Neural cell (in vitro differentiated cells): ENCODE measurements around the gene GPS1. TPM values are rescaled to one million over a fixed set of nuclear protein-coding genes. Genes with fewer than 3 reads are reported as not detected.

Experiments used
- H2AFZ ChIP-seq: fragments of 200-600, 300-800 bp; sonication (generic), shearing (Covaris generic); 2 replicates; pipeline ENCODE4 v1.6.0; 2014; ENCODE audit warnings: low read depth, mild to moderate bottlenecking, antibody characterized with exemption, low read length, moderate library complexity
- H3F3A ChIP-seq: fragments of 200-600 bp; shearing (Covaris generic); 2 replicates; pipeline ENCODE4 v1.6.1; 2016; ENCODE audit warnings: mild to moderate bottlenecking, moderate library complexity, mixed read lengths, antibody characterized with exemption, low read length; ENCODE audit not compliant: insufficient read depth, poor library complexity, severe bottlenecking
- H3K27ac ChIP-seq: fragments of 200-600, 300-800 bp; sonication (generic), shearing (Covaris generic); 2 replicates; pipeline ENCODE4 v1.5.1; 2014; ENCODE audit warnings: mild to moderate bottlenecking, low read length, moderate library complexity
- H3K27me3 ChIP-seq: fragments of 300-800, 200-600 bp; sonication (generic), shearing (Covaris generic); 2 replicates; pipeline ENCODE4 v1.6.0; 2014; ENCODE audit warnings: mild to moderate bottlenecking, low read depth, low read length, moderate library complexity; ENCODE audit not compliant: insufficient read depth
- H3K36me3 ChIP-seq: fragments of 300-800, 200-600 bp; sonication (generic), shearing (Covaris generic); 2 replicates; pipeline ENCODE4 v1.5.1; 2014; ENCODE audit warnings: mild to moderate bottlenecking, antibody characterized with exemption, low read length, moderate library complexity; ENCODE audit not compliant: insufficient read depth
- H3K4me2 ChIP-seq: fragments of 300-800, 200-600 bp; sonication (generic), shearing (Covaris generic); 2 replicates; pipeline ENCODE4 v1.6.0; 2014; ENCODE audit warnings: mild to moderate bottlenecking, low read length
- H3K4me3 ChIP-seq: fragments of 300-800, 200-600 bp; sonication (generic), shearing (Covaris generic); 2 replicates; pipeline ENCODE4 v1.5.1; 2014; ENCODE audit warnings: mild to moderate bottlenecking, low read length, moderate library complexity
- H3K79me2 ChIP-seq: fragments of 200-600 bp; shearing (Covaris generic); replicated peaks from 2 replicates; pipeline ENCODE4 v1.6.0; 2014; ENCODE audit warnings: mild to moderate bottlenecking, low read length, moderate library complexity; ENCODE audit not compliant: insufficient read depth
- H3K9ac ChIP-seq: fragments of 300-800, 200-600 bp; sonication (generic), shearing (Covaris generic); 2 replicates; pipeline ENCODE4 v1.6.1; 2016; ENCODE audit warnings: mild to moderate bottlenecking, low read length, mixed read lengths
- H3K9me2 ChIP-seq: fragments of 200-600 bp; shearing (Covaris generic); 2 replicates; pipeline ENCODE4 v1.6.1; 2016; ENCODE audit warnings: mild to moderate bottlenecking, low read length, mixed read lengths; ENCODE audit not compliant: insufficient read depth
- H3K9me3 ChIP-seq: fragments of 200-600, 300-800 bp; sonication (generic), shearing (Covaris generic); 2 replicates; pipeline ENCODE4 v1.6.1; 2016; ENCODE audit warnings: mild to moderate bottlenecking, mixed run types, low read length, moderate library complexity, mixed read lengths
- H4K20me1 ChIP-seq: fragments of 200-600 bp; shearing (Covaris generic); 2 replicates; pipeline ENCODE4 v1.6.1; 2016; ENCODE audit warnings: mild to moderate bottlenecking, mixed run types; ENCODE audit not compliant: insufficient read depth
- EP300 ChIP-seq: fragments of 450-650 bp; conservative IDR thresholded peaks from 2 replicates; pipeline ENCODE4 v1.6.1; 2014; ENCODE audit warnings: antibody characterized with exemption, mild to moderate bottlenecking, moderate library complexity; ENCODE audit not compliant: poor library complexity, severe bottlenecking
- EZH2 ChIP-seq: fragments of 200-600, 300-800 bp; shearing (Covaris generic), sonication (generic); IDR thresholded peaks from 2 replicates; pipeline ENCODE4 v1.6.1; 2014; ENCODE audit warnings: antibody characterized with exemption, low read length, borderline replicate concordance, mild to moderate bottlenecking; ENCODE audit not compliant: insufficient read depth, poor library complexity, severe bottlenecking
- MXI1 ChIP-seq: fragments of 450-650 bp; conservative IDR thresholded peaks from 2 replicates; pipeline ENCODE4 v1.6.1; 2014; ENCODE audit warnings: antibody characterized with exemption, mild to moderate bottlenecking; ENCODE audit not compliant: poor library complexity, severe bottlenecking
- POLR2AphosphoS5 ChIP-seq: IDR thresholded peaks from 2 replicates; pipeline ENCODE4 v1.6.1; 2012
- RAD21 ChIP-seq: fragments of 450-650 bp; conservative IDR thresholded peaks from 2 replicates; pipeline ENCODE4 v1.6.1; 2014; ENCODE audit warnings: antibody characterized with exemption, mild to moderate bottlenecking, moderate library complexity
- SMC3 ChIP-seq: fragments of 450-650 bp; conservative IDR thresholded peaks from 2 replicates; pipeline ENCODE4 v1.6.1; 2014; ENCODE audit warnings: antibody characterized with exemption, mild to moderate bottlenecking, moderate library complexity; ENCODE audit not compliant: poor library complexity
- TAF1 ChIP-seq: IDR thresholded peaks from 2 replicates; pipeline ENCODE4 v1.6.1; 2012; ENCODE audit warnings: low read depth
- polyA plus RNA-seq: library from polyadenylated mRNA; depleted of rRNA; stranded (reverse); fragments of >200 nt; gene quantifications from 2 replicates; pipeline ENCODE4 v1.2.3, GENCODE V29; 2014
- TF ChIP-seq, protein P1 (sequence below): IDR thresholded peaks from 2 replicates; pipeline ENCODE4 v1.6.1; 2012; ENCODE audit warnings: borderline replicate concordance
- TF ChIP-seq, protein P2 (sequence below): fragments of 450-650 bp; IDR thresholded peaks from 2 replicates; pipeline ENCODE4 v1.5.1; 2014; ENCODE audit warnings: antibody characterized with exemption, mild to moderate bottlenecking, moderate library complexity; ENCODE audit not compliant: poor library complexity, severe bottlenecking

The GPS1 gene
- polyA plus RNA-seq, 1 donor from 2014 or later, result 170 TPM

DNA sequence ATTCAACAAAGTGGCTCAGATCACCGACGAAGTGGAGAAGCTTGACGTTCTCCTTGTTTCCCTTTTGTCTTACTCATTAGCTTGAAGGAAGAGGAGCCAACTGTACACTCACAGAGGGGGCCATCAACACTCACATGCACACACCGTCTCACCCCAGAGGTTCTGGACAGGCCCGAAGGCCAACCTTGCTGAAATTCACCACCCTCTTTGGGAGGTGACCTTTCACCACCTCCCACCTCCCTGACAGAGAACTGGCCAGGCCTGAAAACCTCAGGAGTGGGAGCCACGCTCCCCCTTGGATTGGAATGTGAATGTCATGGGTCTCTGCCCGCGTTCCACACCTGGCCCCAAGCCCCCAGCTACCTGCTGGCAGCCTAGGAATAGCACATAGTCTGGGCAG is 16.2 kb upstream of the GPS1 start:
- Histone ChIP-seq H3K9me2 (no peaks in the 10 kb centered on the region), H4K20me1 (no peaks in the 10 kb centered on the region), H2AFZ (no peak overlapping the region), H3K79me2 (no peaks in the 10 kb centered on the region), H3K36me3 (no peaks in the 10 kb centered on the region), H3K4me2 (no peak overlapping the region), H3K9ac (no peak overlapping the region), H3F3A (peaks cover 8% of the 10 kb centered on the region), H3K4me3 (no peak overlapping the region), H3K27me3 (no peaks in the 10 kb centered on the region), H3K27ac (no peak overlapping the region), H3K9me3 (no peaks in the 10 kb centered on the region)
- TF ChIP-seq TAF1, result no peak
- TF ChIP-seq, protein P1, sequence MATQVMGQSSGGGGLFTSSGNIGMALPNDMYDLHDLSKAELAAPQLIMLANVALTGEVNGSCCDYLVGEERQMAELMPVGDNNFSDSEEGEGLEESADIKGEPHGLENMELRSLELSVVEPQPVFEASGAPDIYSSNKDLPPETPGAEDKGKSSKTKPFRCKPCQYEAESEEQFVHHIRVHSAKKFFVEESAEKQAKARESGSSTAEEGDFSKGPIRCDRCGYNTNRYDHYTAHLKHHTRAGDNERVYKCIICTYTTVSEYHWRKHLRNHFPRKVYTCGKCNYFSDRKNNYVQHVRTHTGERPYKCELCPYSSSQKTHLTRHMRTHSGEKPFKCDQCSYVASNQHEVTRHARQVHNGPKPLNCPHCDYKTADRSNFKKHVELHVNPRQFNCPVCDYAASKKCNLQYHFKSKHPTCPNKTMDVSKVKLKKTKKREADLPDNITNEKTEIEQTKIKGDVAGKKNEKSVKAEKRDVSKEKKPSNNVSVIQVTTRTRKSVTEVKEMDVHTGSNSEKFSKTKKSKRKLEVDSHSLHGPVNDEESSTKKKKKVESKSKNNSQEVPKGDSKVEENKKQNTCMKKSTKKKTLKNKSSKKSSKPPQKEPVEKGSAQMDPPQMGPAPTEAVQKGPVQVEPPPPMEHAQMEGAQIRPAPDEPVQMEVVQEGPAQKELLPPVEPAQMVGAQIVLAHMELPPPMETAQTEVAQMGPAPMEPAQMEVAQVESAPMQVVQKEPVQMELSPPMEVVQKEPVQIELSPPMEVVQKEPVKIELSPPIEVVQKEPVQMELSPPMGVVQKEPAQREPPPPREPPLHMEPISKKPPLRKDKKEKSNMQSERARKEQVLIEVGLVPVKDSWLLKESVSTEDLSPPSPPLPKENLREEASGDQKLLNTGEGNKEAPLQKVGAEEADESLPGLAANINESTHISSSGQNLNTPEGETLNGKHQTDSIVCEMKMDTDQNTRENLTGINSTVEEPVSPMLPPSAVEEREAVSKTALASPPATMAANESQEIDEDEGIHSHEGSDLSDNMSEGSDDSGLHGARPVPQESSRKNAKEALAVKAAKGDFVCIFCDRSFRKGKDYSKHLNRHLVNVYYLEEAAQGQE, result no peak
- TF ChIP-seq MXI1, result no peak
- TF ChIP-seq SMC3, result no peak
- TF ChIP-seq EP300, result no peak
- no peak for TF ChIP-seq EZH2
- TF ChIP-seq POLR2AphosphoS5, result no peak
- TF ChIP-seq RAD21, result no peak
- TF ChIP-seq, protein P2, sequence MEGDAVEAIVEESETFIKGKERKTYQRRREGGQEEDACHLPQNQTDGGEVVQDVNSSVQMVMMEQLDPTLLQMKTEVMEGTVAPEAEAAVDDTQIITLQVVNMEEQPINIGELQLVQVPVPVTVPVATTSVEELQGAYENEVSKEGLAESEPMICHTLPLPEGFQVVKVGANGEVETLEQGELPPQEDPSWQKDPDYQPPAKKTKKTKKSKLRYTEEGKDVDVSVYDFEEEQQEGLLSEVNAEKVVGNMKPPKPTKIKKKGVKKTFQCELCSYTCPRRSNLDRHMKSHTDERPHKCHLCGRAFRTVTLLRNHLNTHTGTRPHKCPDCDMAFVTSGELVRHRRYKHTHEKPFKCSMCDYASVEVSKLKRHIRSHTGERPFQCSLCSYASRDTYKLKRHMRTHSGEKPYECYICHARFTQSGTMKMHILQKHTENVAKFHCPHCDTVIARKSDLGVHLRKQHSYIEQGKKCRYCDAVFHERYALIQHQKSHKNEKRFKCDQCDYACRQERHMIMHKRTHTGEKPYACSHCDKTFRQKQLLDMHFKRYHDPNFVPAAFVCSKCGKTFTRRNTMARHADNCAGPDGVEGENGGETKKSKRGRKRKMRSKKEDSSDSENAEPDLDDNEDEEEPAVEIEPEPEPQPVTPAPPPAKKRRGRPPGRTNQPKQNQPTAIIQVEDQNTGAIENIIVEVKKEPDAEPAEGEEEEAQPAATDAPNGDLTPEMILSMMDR, result no peak

DNA sequence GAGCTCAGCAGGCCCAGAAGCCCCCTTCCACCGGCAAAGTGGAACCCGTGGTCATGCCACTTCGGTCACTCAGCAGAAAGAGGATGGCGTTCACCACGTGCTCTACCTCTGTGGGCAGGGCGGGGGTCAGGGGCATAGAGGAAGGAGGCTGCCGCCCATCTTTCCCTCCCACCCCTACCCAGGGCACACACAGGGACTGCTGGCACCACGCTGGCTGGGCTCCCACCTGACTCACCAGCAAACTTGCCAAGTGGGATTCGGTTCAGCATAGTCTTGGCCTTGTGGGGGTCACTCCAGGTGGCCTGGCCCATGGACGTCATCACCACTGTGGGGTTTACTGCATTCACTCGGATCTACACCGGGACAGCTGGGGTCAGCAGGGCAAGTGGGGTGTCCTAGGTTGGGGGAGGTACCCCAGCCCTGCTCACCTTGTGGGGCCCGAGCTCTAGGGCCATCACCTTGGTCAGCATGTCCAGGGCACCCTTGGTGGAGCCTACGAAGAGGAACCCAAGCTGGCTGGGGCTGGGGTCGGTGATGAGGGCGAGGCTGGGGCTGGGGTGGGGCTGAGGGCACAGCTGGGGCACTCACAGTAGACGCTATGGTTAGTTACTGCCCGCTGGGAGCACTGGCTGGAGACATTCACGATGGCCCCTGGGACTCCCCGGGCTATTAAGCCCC is 15.6 kb upstream of the GPS1 start:
- H3K36me3 ChIP-seq, result no peaks in the 10 kb centered on the region
- peaks cover 8% of the 10 kb centered on the region for H3F3A ChIP-seq
- no peaks in the 10 kb centered on the region for H3K9me3 ChIP-seq
- H3K79me2 ChIP-seq, result no peaks in the 10 kb centered on the region
- H2AFZ ChIP-seq, result no peak overlapping the region
- H3K4me2 ChIP-seq, result no peak overlapping the region
- peak overlapping the region; percentile 77 for H3K9ac ChIP-seq
- peak overlapping the region; percentile 93 for H3K4me3 ChIP-seq
- no peaks in the 10 kb centered on the region for H3K27me3 ChIP-seq
- H3K27ac ChIP-seq, result no peak overlapping the region
- TF ChIP-seq EP300, result no peak
- TF ChIP-seq, protein P1, result no peak
- TF ChIP-seq EZH2, result no peak
- TF ChIP-seq, protein P2, result no peak
- TF ChIP-seq POLR2AphosphoS5, result no peak
- H3K9me2 ChIP-seq, result no peaks in the 10 kb centered on the region
- H4K20me1 ChIP-seq, result no peaks in the 10 kb centered on the region
